ENCODE data around the gene ATPAF2. TPM values are rescaled to one million over a fixed set of nuclear protein-coding genes. Genes with fewer than 3 reads are reported as not detected.

ATPAF2 gene
- 31.6 TPM for polyA plus RNA-seq (2013)

- Histone ChIP-seq H3K36me3 (ENCODE audit: control insufficient read depth in 4 of 4, insufficient read depth in 4 of 4, low read length in 3 of 4) (peaks cover 0 to 4% (median 0%) of the 10 kb centered on the region in 4 experiments), H3K27ac (ENCODE audit: insufficient read depth in 1 of 2, low read depth in 1 of 2, low read length in 2 of 2, poor library complexity in 1 of 2, severe bottlenecking in 2 of 2) (peak within 1 kb of the TSS; percentile 54 to 84), H3K27me3 (replicated peaks in 2 of 5; ENCODE audit: control insufficient read depth in 4 of 5, insufficient read depth in 5 of 5, low read length in 4 of 5) (no peaks in the 10 kb centered on the region), H3K4me3 (ENCODE audit: control insufficient read depth in 1 of 7, extremely low read depth in 1 of 7, insufficient read depth in 4 of 7, low read depth in 2 of 7, low read length in 6 of 7) (peak within 1 kb of the TSS; percentile 65 to 98 (median 91)), H3K4me1 (ENCODE audit: control extremely low read depth in 1 of 4, control insufficient read depth in 4 of 4, insufficient read depth in 4 of 4, low read length in 3 of 4) (peaks cover 9 to 40% (median 32%) of the 10 kb centered on the region in 4 experiments), H3K9me3 (ENCODE audit: control extremely low read depth in 1 of 5, control insufficient read depth in 4 of 5, insufficient read depth in 2 of 5, low read depth in 1 of 5, low read length in 4 of 5) (no peaks in the 10 kb centered on the region)
- ChIA-PET POLR2A (interaction anchor here (1.2 kb wide), 1 partner anchor 10 kb away, joined by 4 read pairs; no protein-coding TSS in a partner anchor), CTCF (no interaction called here)
- peak; percentile 99 to 100 (median 100) for DNase-seq
- WGBS (ENCODE audit: insufficient coverage) = 0% methylated on average over 23 of the region's 67 CpGs
Observed at GRCh38 chr17:18038861-18039534, at the start of gene ATPAF2, which contains the start of gene GID4. Gene ATPAF2 (minus strand): TSS chr17:18039168. CDS start chr17:18039013, 155 bp downstream. Gene GID4 (plus strand): TSS chr17:18039408. CDS start chr17:18039465, 57 bp downstream.

- DNase-seq = peak; percentile 92 to 94 (median 93)
- CTCF ChIA-PET = interaction anchor here (1.7 to 2.7 kb wide), 2 partner anchors 14 to 22 kb away, joined by 6 to 11 read pairs; no protein-coding TSS in a partner anchor
- POLR2A ChIA-PET = no interaction called here
- Histone ChIP-seq H3K9me3 (ENCODE audit: control extremely low read depth in 1 of 5, control insufficient read depth in 4 of 5, insufficient read depth in 2 of 5, low read depth in 1 of 5, low read length in 4 of 5) (no peaks in the 10 kb centered on the region), H3K4me3 (ENCODE audit: control insufficient read depth in 1 of 7, extremely low read depth in 1 of 7, insufficient read depth in 4 of 7, low read depth in 2 of 7, low read length in 6 of 7) (peak within 1 kb of the TSS; percentile 71 to 96 (median 89)), H3K36me3 (ENCODE audit: control insufficient read depth in 4 of 4, insufficient read depth in 4 of 4, low read length in 3 of 4) (peaks cover 0 to 7% (median 5%) of the 10 kb centered on the region in 4 experiments), H3K27ac (ENCODE audit: insufficient read depth in 1 of 2, low read depth in 1 of 2, low read length in 2 of 2, poor library complexity in 1 of 2, severe bottlenecking in 2 of 2) (peak within 1 kb of the TSS; percentile 50 to 86), H3K4me1 (ENCODE audit: control extremely low read depth in 1 of 4, control insufficient read depth in 4 of 4, insufficient read depth in 4 of 4, low read length in 3 of 4) (peaks cover 6 to 15% (median 9%) of the 10 kb centered on the region in 4 experiments), H3K27me3 (replicated peaks in 2 of 5; ENCODE audit: control insufficient read depth in 4 of 5, insufficient read depth in 5 of 5, low read length in 4 of 5) (no peaks in the 10 kb centered on the region)
- WGBS (ENCODE audit: insufficient coverage) = 2% methylated on average over 40 of the region's 52 CpGs
Observed at GRCh38 chr17:18087610-18088491, 48.9 kb upstream of the ATPAF2 start, which contains the start of gene DRG2. Gene DRG2 (plus strand): TSS chr17:18087948. CDS start chr17:18088024, 76 bp downstream.

GRCh38 chr17:18084256-18084655, 45.3 kb upstream of the ATPAF2 start:
- no peak overlapping the region for H3K4me3 ChIP-seq (ENCODE audit: control insufficient read depth in 1 of 7, extremely low read depth in 1 of 7, insufficient read depth in 4 of 7, low read depth in 2 of 7, low read length in 6 of 7)
- no peaks in the 10 kb centered on the region for H3K27me3 ChIP-seq (replicated peaks in 2 of 5; ENCODE audit: control insufficient read depth in 4 of 5, insufficient read depth in 5 of 5, low read length in 4 of 5)
- WGBS (ENCODE audit: insufficient coverage) = 100% methylated on average over 1 of the region's 4 CpGs
- no peak for DNase-seq
- CTCF ChIA-PET = no interaction called here
- POLR2A ChIA-PET = no interaction called here
- H3K36me3 ChIP-seq (ENCODE audit: control insufficient read depth in 4 of 4, insufficient read depth in 4 of 4, low read length in 3 of 4) = no peaks in the 10 kb centered on the region
- H3K4me1 ChIP-seq (ENCODE audit: control extremely low read depth in 1 of 4, control insufficient read depth in 4 of 4, insufficient read depth in 4 of 4, low read length in 3 of 4) = peaks cover 6 to 15% (median 9%) of the 10 kb centered on the region in 4 experiments
- no peaks in the 10 kb centered on the region for H3K9me3 ChIP-seq (ENCODE audit: control extremely low read depth in 1 of 5, control insufficient read depth in 4 of 5, insufficient read depth in 2 of 5, low read depth in 1 of 5, low read length in 4 of 5)
- H3K27ac ChIP-seq (ENCODE audit: insufficient read depth in 1 of 2, low read depth in 1 of 2, low read length in 2 of 2, poor library complexity in 1 of 2, severe bottlenecking in 2 of 2) = no peak overlapping the region

- CTCF ChIA-PET = interaction anchor here (1.3 to 1.7 kb wide), 2 partner anchors 12 to 14 kb away, joined by 4 to 7 read pairs; no protein-coding TSS in a partner anchor
- 100% methylated on average over 2 of the region's 4 CpGs for WGBS (ENCODE audit: insufficient coverage)
- POLR2A ChIA-PET = no interaction called here
- H3K36me3 ChIP-seq (ENCODE audit: control insufficient read depth in 4 of 4, insufficient read depth in 4 of 4, low read length in 3 of 4) = no peaks in the 10 kb centered on the region
- no peak for DNase-seq
- no peaks in the 10 kb centered on the region for H3K4me1 ChIP-seq (ENCODE audit: control extremely low read depth in 1 of 4, control insufficient read depth in 4 of 4, insufficient read depth in 4 of 4, low read length in 3 of 4)
- H3K4me3 ChIP-seq (ENCODE audit: control insufficient read depth in 1 of 7, extremely low read depth in 1 of 7, insufficient read depth in 4 of 7, low read depth in 2 of 7, low read length in 6 of 7) = no peak overlapping the region
- H3K9me3 ChIP-seq (ENCODE audit: control extremely low read depth in 1 of 5, control insufficient read depth in 4 of 5, insufficient read depth in 2 of 5, low read depth in 1 of 5, low read length in 4 of 5) = no peaks in the 10 kb centered on the region
- H3K27ac ChIP-seq (ENCODE audit: insufficient read depth in 1 of 2, low read depth in 1 of 2, low read length in 2 of 2, poor library complexity in 1 of 2, severe bottlenecking in 2 of 2) = no peak overlapping the region
- no peaks in the 10 kb centered on the region for H3K27me3 ChIP-seq (replicated peaks in 2 of 5; ENCODE audit: control insufficient read depth in 4 of 5, insufficient read depth in 5 of 5, low read length in 4 of 5)
Observed at GRCh38 chr17:18079543-18079942, 40.6 kb upstream of the ATPAF2 start.

DNA sequence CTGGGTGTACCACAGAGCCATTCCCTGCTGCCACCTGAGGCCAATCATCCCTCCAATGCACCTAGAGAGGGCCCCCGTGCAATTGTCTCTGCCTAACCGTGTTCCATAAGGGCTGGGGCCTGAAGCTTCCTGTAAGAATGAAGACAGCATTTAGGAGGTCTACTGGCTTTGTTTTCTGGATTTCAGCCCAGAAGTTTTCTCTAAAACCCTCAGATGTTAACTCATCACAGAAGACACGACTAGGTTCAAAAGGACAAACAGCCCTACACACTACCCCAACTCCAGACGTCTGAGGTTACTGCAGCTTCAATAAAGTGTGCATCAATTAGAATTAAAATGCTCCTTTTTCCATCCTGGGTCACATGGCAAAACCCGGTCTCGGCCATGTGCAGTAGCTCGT, 38.0 kb upstream of the ATPAF2 start:
- H3K4me1 ChIP-seq (ENCODE audit: control extremely low read depth in 1 of 4, control insufficient read depth in 4 of 4, insufficient read depth in 4 of 4, low read length in 3 of 4) = no peaks in the 10 kb centered on the region
- CTCF ChIA-PET = no interaction called here
- no peaks in the 10 kb centered on the region for H3K36me3 ChIP-seq (ENCODE audit: control insufficient read depth in 4 of 4, insufficient read depth in 4 of 4, low read length in 3 of 4)
- H3K27me3 ChIP-seq (replicated peaks in 2 of 5; ENCODE audit: control insufficient read depth in 4 of 5, insufficient read depth in 5 of 5, low read length in 4 of 5) = no peaks in the 10 kb centered on the region
- WGBS (ENCODE audit: insufficient coverage) = 91% methylated on average over 7 of the region's 7 CpGs
- POLR2A ChIA-PET = no interaction called here
- no peak overlapping the region for H3K4me3 ChIP-seq (ENCODE audit: control insufficient read depth in 1 of 7, extremely low read depth in 1 of 7, insufficient read depth in 4 of 7, low read depth in 2 of 7, low read length in 6 of 7)
- H3K9me3 ChIP-seq (ENCODE audit: control extremely low read depth in 1 of 5, control insufficient read depth in 4 of 5, insufficient read depth in 2 of 5, low read depth in 1 of 5, low read length in 4 of 5) = no peaks in the 10 kb centered on the region
- H3K27ac ChIP-seq (ENCODE audit: insufficient read depth in 1 of 2, low read depth in 1 of 2, low read length in 2 of 2, poor library complexity in 1 of 2, severe bottlenecking in 2 of 2) = no peak overlapping the region
- no peak for DNase-seq

GRCh38 chr17:18074566-18075272, 35.8 kb upstream of the ATPAF2 start:
- H3K4me1 ChIP-seq (ENCODE audit: control extremely low read depth in 1 of 4, control insufficient read depth in 4 of 4, insufficient read depth in 4 of 4, low read length in 3 of 4) = peaks cover 2 to 14% (median 8%) of the 10 kb centered on the region in 4 experiments
- H3K36me3 ChIP-seq (ENCODE audit: control insufficient read depth in 4 of 4, insufficient read depth in 4 of 4, low read length in 3 of 4) = no peaks in the 10 kb centered on the region
- POLR2A ChIA-PET = no interaction called here
- no peaks in the 10 kb centered on the region for H3K9me3 ChIP-seq (ENCODE audit: control extremely low read depth in 1 of 5, control insufficient read depth in 4 of 5, insufficient read depth in 2 of 5, low read depth in 1 of 5, low read length in 4 of 5)
- CTCF ChIA-PET = no interaction called here
- H3K4me3 ChIP-seq (ENCODE audit: control insufficient read depth in 1 of 7, extremely low read depth in 1 of 7, insufficient read depth in 4 of 7, low read depth in 2 of 7, low read length in 6 of 7) = no peak overlapping the region
- no peaks in the 10 kb centered on the region for H3K27me3 ChIP-seq (replicated peaks in 2 of 5; ENCODE audit: control insufficient read depth in 4 of 5, insufficient read depth in 5 of 5, low read length in 4 of 5)
- H3K27ac ChIP-seq (ENCODE audit: insufficient read depth in 1 of 2, low read depth in 1 of 2, low read length in 2 of 2, poor library complexity in 1 of 2, severe bottlenecking in 2 of 2) = no peak overlapping the region
- WGBS (ENCODE audit: insufficient coverage) = 91% methylated on average over 2 of the region's 6 CpGs
- DNase-seq = no peak
